Measurements from ENCODE around the gene PARP15. TPM values are rescaled to one million over a fixed set of nuclear protein-coding genes. Genes with fewer than 3 reads are reported as not detected.

The PARP15 gene
- total RNA-seq (2014; rRNA removed; shearing (Covaris generic)) (3.3 and 3.4 TPM in 2 replicates), total RNA-seq (2022) (0.70 and 0.81 TPM in 2 replicates), Bru-seq, nascent RNA (percentile 32 among the genes with signal in this experiment), BruChase-seq, experiment 1, labeled RNA remaining after a 6-hour chase (percentile 31 among the genes with signal in this experiment), BruChase-seq, experiment 2, labeled RNA remaining after a 2-hour chase (percentile 38 among the genes with signal in this experiment)
- long read RNA-seq = 0 reads

DNA sequence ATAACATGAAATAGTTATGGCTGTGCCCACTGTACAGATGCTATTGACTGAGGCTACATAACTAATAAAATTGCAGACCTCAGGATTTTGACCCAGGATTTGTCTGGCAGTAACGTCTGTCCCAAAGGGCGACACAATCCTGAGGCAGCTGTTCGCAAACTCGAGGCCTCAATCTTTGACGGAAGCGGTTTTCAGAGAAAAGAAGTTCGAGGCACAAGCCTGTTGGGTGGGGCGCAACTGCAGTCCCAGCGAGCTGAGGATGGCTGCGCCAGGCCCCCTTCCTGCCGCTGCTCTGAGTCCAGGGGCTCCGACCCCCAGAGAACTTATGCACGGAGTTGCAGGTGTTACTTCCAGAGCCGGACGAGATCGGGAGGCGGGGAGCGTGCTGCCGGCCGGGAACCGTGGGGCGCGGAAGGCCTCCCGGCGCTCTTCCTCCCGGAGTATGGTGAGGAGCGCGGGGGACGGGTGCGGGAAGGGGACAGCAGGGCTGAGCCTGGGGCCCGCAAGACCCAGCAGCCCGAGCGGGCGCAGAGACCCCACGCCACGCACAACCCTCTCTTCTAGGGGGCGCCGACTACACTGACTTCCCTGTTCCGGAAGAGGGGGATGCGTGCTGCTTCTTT, at the start of gene PARP15:
TSS of gene PARP15 (plus strand) at position 242 of the 623 bp plus-strand sequence. CDS start at position 260, 18 bp downstream.
- Histone ChIP-seq H3K9me2 (ENCODE audit: insufficient read depth, low read length) (no peaks in the 10 kb centered on the region), H3K36me3 (ENCODE audit: insufficient read depth, low read length) (no peaks in the 10 kb centered on the region; the same call in 1 of the 2 replicates), H2AFZ (ENCODE audit: low read length) (peak within 1 kb of the TSS; percentile 82), H3K79me2 (ENCODE audit: insufficient read depth, low read depth, low read length) (no peaks in the 10 kb centered on the region), H3K4me3 (ENCODE audit: low read depth, low read length, poor library complexity, severe bottlenecking) (peak within 1 kb of the TSS; percentile 55), H3K4me1 (ENCODE audit: insufficient read depth, low read length, poor library complexity, severe bottlenecking) (peaks cover 69% of the 10 kb centered on the region), H3K27ac (ENCODE audit: low read depth, low read length, poor library complexity, severe bottlenecking) (peak within 1 kb of the TSS; percentile 89), H3K4me2 (ENCODE audit: low read length) (peak within 1 kb of the TSS; percentile 89), H4K20me1 (ENCODE audit: insufficient read depth, low read length) (no peaks in the 10 kb centered on the region), H3K9me3 (ENCODE audit: low read length) (peaks cover 20% of the 10 kb centered on the region)
- ChIA-PET CTCF (ENCODE audit: unreplicated experiment) (no interaction called here), POLR2A (interaction anchor here (1.6 kb wide), 1 partner anchor 102 kb away, joined by 4 read pairs; no protein-coding TSS in a partner anchor)
- intact Hi-C loops (cut with micrococcal nuclease; ENCODE audit: unreplicated experiment) = no loop called here
- TF ChIP-seq, protein P1, sequence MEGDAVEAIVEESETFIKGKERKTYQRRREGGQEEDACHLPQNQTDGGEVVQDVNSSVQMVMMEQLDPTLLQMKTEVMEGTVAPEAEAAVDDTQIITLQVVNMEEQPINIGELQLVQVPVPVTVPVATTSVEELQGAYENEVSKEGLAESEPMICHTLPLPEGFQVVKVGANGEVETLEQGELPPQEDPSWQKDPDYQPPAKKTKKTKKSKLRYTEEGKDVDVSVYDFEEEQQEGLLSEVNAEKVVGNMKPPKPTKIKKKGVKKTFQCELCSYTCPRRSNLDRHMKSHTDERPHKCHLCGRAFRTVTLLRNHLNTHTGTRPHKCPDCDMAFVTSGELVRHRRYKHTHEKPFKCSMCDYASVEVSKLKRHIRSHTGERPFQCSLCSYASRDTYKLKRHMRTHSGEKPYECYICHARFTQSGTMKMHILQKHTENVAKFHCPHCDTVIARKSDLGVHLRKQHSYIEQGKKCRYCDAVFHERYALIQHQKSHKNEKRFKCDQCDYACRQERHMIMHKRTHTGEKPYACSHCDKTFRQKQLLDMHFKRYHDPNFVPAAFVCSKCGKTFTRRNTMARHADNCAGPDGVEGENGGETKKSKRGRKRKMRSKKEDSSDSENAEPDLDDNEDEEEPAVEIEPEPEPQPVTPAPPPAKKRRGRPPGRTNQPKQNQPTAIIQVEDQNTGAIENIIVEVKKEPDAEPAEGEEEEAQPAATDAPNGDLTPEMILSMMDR (conservative IDR thresholded peaks at IDR 0.05; ENCODE audit: low read length) = peak; percentile 55
- no peak for TF ChIP-seq EZH2phosphoT487 (IDR thresholded peaks at IDR 0.05; ENCODE audit: borderline replicate concordance, low read depth, low read length)
- BruUV-seq (replicated peaks) = no TSS peak
- peak; percentile 58 for DNase-seq (ENCODE audit: low spot score)

DNA sequence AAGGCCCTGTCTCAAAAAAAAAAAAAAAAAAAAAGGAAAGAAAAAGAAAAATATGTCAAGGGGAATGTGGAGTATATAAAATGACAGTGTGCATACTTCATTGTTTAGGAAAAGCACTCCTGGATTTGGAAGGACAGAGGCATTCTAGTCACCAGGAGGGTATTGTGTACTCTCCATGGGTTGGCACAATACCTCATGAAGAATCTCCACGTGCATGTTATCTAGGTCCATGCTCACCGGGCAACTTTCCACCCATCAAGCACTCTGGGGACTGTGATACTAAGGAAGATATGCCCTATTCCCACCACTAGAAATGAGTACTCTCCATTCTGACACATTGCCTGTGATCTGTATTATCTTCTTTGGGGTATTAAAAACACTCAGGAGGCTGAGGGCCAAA, 47.3 kb upstream of the PARP15 start:
- BruUV-seq (replicated peaks) = no TSS peak
- H2AFZ ChIP-seq (ENCODE audit: low read length) = no peak overlapping the region
- CTCF ChIA-PET (ENCODE audit: unreplicated experiment) = no interaction called here
- no peaks in the 10 kb centered on the region for H3K79me2 ChIP-seq (ENCODE audit: insufficient read depth, low read depth, low read length)
- no peak overlapping the region for H3K4me2 ChIP-seq (ENCODE audit: low read length)
- H4K20me1 ChIP-seq (ENCODE audit: insufficient read depth, low read length) = no peaks in the 10 kb centered on the region
- intact Hi-C loops (cut with micrococcal nuclease; ENCODE audit: unreplicated experiment) = no loop called here
- POLR2A ChIA-PET = no interaction called here
- no peaks in the 10 kb centered on the region for H3K4me1 ChIP-seq (ENCODE audit: insufficient read depth, low read length, poor library complexity, severe bottlenecking)
- H3K4me3 ChIP-seq (ENCODE audit: low read depth, low read length, poor library complexity, severe bottlenecking) = no peak overlapping the region
- TF ChIP-seq, protein P1 (conservative IDR thresholded peaks at IDR 0.05; ENCODE audit: low read length) = no peak
- TF ChIP-seq EZH2phosphoT487 (IDR thresholded peaks at IDR 0.05; ENCODE audit: borderline replicate concordance, low read depth, low read length) = no peak
- H3K9me3 ChIP-seq (ENCODE audit: low read length) = no peaks in the 10 kb centered on the region
- H3K36me3 ChIP-seq (ENCODE audit: insufficient read depth, low read length) = no peaks in the 10 kb centered on the region
- H3K27ac ChIP-seq (ENCODE audit: low read depth, low read length, poor library complexity, severe bottlenecking) = no peak overlapping the region
- DNase-seq (ENCODE audit: low spot score) = no peak
- no peaks in the 10 kb centered on the region for H3K9me2 ChIP-seq (ENCODE audit: insufficient read depth, low read length)

- BruUV-seq (replicated peaks) = no TSS peak
- H3K4me2 ChIP-seq (ENCODE audit: low read length) = no peak overlapping the region
- no peaks in the 10 kb centered on the region for H3K9me3 ChIP-seq (ENCODE audit: low read length)
- DNase-seq (ENCODE audit: low spot score) = no peak
- no peak for TF ChIP-seq EZH2phosphoT487 (IDR thresholded peaks at IDR 0.05; ENCODE audit: borderline replicate concordance, low read depth, low read length)
- TF ChIP-seq, protein P1 (conservative IDR thresholded peaks at IDR 0.05; ENCODE audit: low read length) = no peak
- H3K4me3 ChIP-seq (ENCODE audit: low read depth, low read length, poor library complexity, severe bottlenecking) = no peak overlapping the region
- H3K4me1 ChIP-seq (ENCODE audit: insufficient read depth, low read length, poor library complexity, severe bottlenecking) = no peaks in the 10 kb centered on the region
- no peaks in the 10 kb centered on the region for H4K20me1 ChIP-seq (ENCODE audit: insufficient read depth, low read length)
- CTCF ChIA-PET (ENCODE audit: unreplicated experiment) = no interaction called here
- no peak overlapping the region for H2AFZ ChIP-seq (ENCODE audit: low read length)
- H3K27ac ChIP-seq (ENCODE audit: low read depth, low read length, poor library complexity, severe bottlenecking) = no peak overlapping the region
- intact Hi-C loops (cut with micrococcal nuclease; ENCODE audit: unreplicated experiment) = no loop called here
- H3K9me2 ChIP-seq (ENCODE audit: insufficient read depth, low read length) = no peaks in the 10 kb centered on the region
- no peaks in the 10 kb centered on the region for H3K79me2 ChIP-seq (ENCODE audit: insufficient read depth, low read depth, low read length)
- no peaks in the 10 kb centered on the region for H3K36me3 ChIP-seq (ENCODE audit: insufficient read depth, low read length)
- POLR2A ChIA-PET = no interaction called here
Observed at GRCh38 chr3:122533480-122533879, 44.0 kb upstream of the PARP15 start.
